K562 (cell line): ENCODE results near the gene OPRL1. TPM values are rescaled to one million over a fixed set of nuclear protein-coding genes. Genes with fewer than 3 reads are reported as not detected.

ENCODE experiments used
- ARNT ChIP-seq, 2 experiments: fragments of 450-650 bp; IDR thresholded peaks; 2 replicates each; pipeline ENCODE4 v1.6.1; 2016; ENCODE audit warnings: mild to moderate bottlenecking in 1 of 2
- CBX1 ChIP-seq: sonication (generic); IDR thresholded peaks from 2 replicates; pipeline ENCODE4 v1.6.1; 2016; ENCODE audit warnings: antibody characterized with exemption, low read depth, mild to moderate bottlenecking
- FOSL1 ChIP-seq: fragments of 200-800 bp; sonication (Bioruptor generic); conservative IDR thresholded peaks from 2 replicates; pipeline ENCODE4 v1.6.1; 2016; ENCODE audit warnings: missing genetic modification characterization, missing compliant biosample characterization
- GABPB1 ChIP-seq: sonication (generic); formaldehyde crosslinking; IDR thresholded peaks from 2 replicates; pipeline ENCODE4 v1.8.0; 2022; ENCODE audit warnings: mild to moderate bottlenecking, missing genetic modification reagents
- GTF2E2 ChIP-seq: fragments of 200-800 bp; sonication (Bioruptor generic); IDR thresholded peaks from 2 replicates; pipeline ENCODE4 v1.6.1; 2016; ENCODE audit warnings: missing genetic modification characterization, missing compliant biosample characterization
- HLTF ChIP-seq: fragments of 450-650 bp; IDR thresholded peaks from 2 replicates; pipeline ENCODE4 v1.6.1; 2016
- MECOM ChIP-seq: fragments of 250-450 bp; sonication (Bioruptor Pico); IDR thresholded peaks from 2 replicates; pipeline ENCODE4 v1.8.0; 2022; ENCODE audit warnings: inconsistent platforms
- MITF ChIP-seq: IDR thresholded peaks from 2 replicates; pipeline ENCODE4 v1.6.1; 2014; ENCODE audit warnings: antibody characterized with exemption
- NR1H2 ChIP-seq: sonication (generic); formaldehyde crosslinking; IDR thresholded peaks from 2 replicates; pipeline ENCODE4 v1.4.0; 2020; ENCODE audit warnings: mild to moderate bottlenecking, missing genetic modification reagents
- NR2F6 ChIP-seq: fragments of 450-650 bp; formaldehyde crosslinking; IDR thresholded peaks from 2 replicates; pipeline ENCODE4 v1.4.0; 2020; ENCODE audit warnings: mild to moderate bottlenecking
- NUFIP1 ChIP-seq: fragments of 450-650 bp; IDR thresholded peaks from 2 replicates; pipeline ENCODE4 v1.6.1; 2018; ENCODE audit not compliant: partially characterized antibody
- SIN3A ChIP-seq, 2 experiments: fragments of 150-350 bp in 1 of 2; IDR thresholded peaks; 2 replicates each; pipeline ENCODE4 v1.6.1; 2011 to 2016; ENCODE audit warnings: borderline replicate concordance in 2 of 2, low read depth in 2 of 2, low read length in 2 of 2, mild to moderate bottlenecking in 2 of 2, moderate library complexity in 2 of 2; ENCODE audit not compliant: control insufficient read depth in 1 of 2
- SUPT5H ChIP-seq: fragments of 450-650 bp; IDR thresholded peaks from 2 replicates; pipeline ENCODE4 v1.6.1; 2016
- TBL1XR1 ChIP-seq, 2 experiments: IDR thresholded peaks; 2 replicates each; pipeline ENCODE4 v1.6.1; 2012; ENCODE audit warnings: improper control_type of control experiment in 2 of 2, low read length in 2 of 2, mild to moderate bottlenecking in 1 of 2
- THRAP3 ChIP-seq: fragments of 450-650 bp; IDR thresholded peaks from 2 replicates; pipeline ENCODE4 v1.6.1; 2016; ENCODE audit warnings: mild to moderate bottlenecking, inconsistent platforms, borderline replicate concordance
- WHSC1 ChIP-seq: IDR thresholded peaks from one replicate; pipeline ENCODE4 v1.6.1; 2012; ENCODE audit warnings: low read length, control low read depth, inconsistent platforms
- ZFP91 ChIP-seq: sonication (generic); formaldehyde crosslinking; IDR thresholded peaks from 2 replicates; pipeline ENCODE4 v1.8.0; 2022; ENCODE audit warnings: mild to moderate bottlenecking, missing genetic modification reagents
- ZNF197 ChIP-seq: fragments of 200-800 bp; sonication (Bioruptor generic); IDR thresholded peaks from 2 replicates; pipeline ENCODE4 v1.6.1; 2016; ENCODE audit warnings: low read depth, missing genetic modification characterization, missing compliant biosample characterization
- ZNF239 ChIP-seq: fragments of 250-450 bp; sonication (Bioruptor Pico); IDR thresholded peaks from 2 replicates; pipeline ENCODE4 v1.4.0; 2020; ENCODE audit warnings: mild to moderate bottlenecking
- ZNF431 ChIP-seq: sonication (generic); formaldehyde crosslinking; IDR thresholded peaks from 2 replicates; pipeline ENCODE4 v1.8.0; 2022; ENCODE audit warnings: mild to moderate bottlenecking, missing genetic modification reagents
- polyA plus RNA-seq, 8 experiments: library from polyadenylated mRNA; depleted of rRNA in 4 of 8; stranded (reverse) in 5 of 8; unstranded in 3 of 8; fragments of >200 nt; fragmentation: Nextera tagmentation in 2 of 8; fragmentation: Illumina TruSeq in 1 of 8; extraction: Ambion mirVana in 2 of 8; extraction: Trizol in 1 of 8; gene quantifications; 2 replicates each; pipeline versions ENCODE4 v1.2.1 to v1.2.3, GENCODE V29; 2011 to 2014; ENCODE audit warnings: inconsistent platforms in 1 of 8, missing spikeins in 1 of 8
- total RNA-seq, 7 experiments: library from RNA; depleted of rRNA in 6 of 7; stranded (reverse); fragments of >200 nt in 6 of 7; fragmentation: Illumina TruSeq in 2 of 7; extraction: Trizol in 2 of 7; gene quantifications; 2 replicates each; pipeline versions ENCODE4 v1.2.1 to v1.2.3, GENCODE V29; 2011 to 2021; ENCODE audit warnings: low replicate concordance in 1 of 7
- TF ChIP-seq, protein P1 (sequence below), 2 experiments: fragments of 150-350 bp in 1 of 2; IDR thresholded peaks; 2 replicates each; pipeline ENCODE4 v1.6.1; 2012 to 2016; ENCODE audit warnings: low read depth in 2 of 2, low read length in 2 of 2, mild to moderate bottlenecking in 1 of 2, moderate library complexity in 1 of 2

Gene OPRL1
- total and polyA plus RNA-seq, 9 of the 15 experiments (the other 6 are each of a cell fraction or from before 2014, with no cell fraction given), result 0.06 to 0.33 (median 0.11) TPM; not detected in 2

DNA sequence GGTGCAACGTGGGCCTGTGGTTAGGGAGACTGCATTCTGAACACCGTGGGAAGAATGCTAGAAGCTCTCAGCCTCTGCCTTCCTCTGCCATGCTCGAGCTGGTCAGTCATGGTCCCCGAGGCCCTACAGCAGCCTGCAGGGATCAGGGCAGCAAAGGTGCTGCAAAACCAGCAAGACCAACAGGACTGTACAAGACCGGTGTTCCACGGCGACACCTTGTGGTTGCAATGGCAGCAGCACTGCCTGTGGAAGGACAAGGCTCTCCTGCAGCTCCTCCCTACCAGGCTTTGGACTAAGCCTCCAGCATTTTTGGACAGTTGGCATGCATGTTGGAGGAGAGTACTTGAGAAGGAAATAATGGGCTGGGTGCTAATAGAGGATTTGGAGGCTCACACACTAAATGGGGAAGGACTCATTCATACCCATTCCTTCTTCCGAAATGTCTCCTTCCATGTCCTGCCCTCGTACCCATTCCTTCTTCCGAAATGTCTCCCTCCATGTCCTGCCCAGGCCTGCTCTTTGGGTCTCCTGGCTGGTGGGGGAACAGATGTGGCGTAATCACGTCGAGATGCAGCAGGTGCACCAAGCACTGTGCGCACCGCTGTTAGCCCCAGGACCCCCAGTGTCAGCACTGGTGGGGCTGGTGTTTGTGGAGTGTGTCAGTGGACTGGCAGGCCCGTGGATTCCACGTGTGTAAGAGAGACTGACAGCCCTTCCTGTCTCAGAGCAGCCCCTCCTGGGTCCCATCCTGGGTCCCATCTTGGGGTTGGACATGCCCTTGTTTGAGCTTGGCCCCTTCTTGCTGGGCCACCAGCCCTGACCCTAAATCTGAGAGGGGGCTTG, 65.8 kb downstream of the OPRL1 start (continued):
- TF ChIP-seq MITF, result no peak
- TF ChIP-seq NUFIP1, result no peak
- peak; percentile 79; the same call in 1 of the 2 replicates for TF ChIP-seq CBX1
- no peak for TF ChIP-seq SUPT5H
- TF ChIP-seq SIN3A (IDR thresholded peaks at IDR 0.05; ENCODE audit: borderline replicate concordance in 2 of 2, control insufficient read depth in 1 of 2, low read depth in 2 of 2, low read length in 2 of 2), result no peak
- no peak for TF ChIP-seq TBL1XR1 (IDR thresholded peaks at IDR 0.05; ENCODE audit: low read length in 2 of 2)
- no peak for TF ChIP-seq ZNF197 (CRISPR knock-in tag)
- TF ChIP-seq WHSC1, result no peak
- no peak for TF ChIP-seq NR1H2 (CRISPR knock-in tag)
- no peak for TF ChIP-seq THRAP3
- TF ChIP-seq MECOM, result no peak
- no peak for TF ChIP-seq GABPB1 (CRISPR knock-in tag)
- TF ChIP-seq GTF2E2 (tag), result no peak
- no peak for TF ChIP-seq FOSL1
- TF ChIP-seq, protein P1, sequence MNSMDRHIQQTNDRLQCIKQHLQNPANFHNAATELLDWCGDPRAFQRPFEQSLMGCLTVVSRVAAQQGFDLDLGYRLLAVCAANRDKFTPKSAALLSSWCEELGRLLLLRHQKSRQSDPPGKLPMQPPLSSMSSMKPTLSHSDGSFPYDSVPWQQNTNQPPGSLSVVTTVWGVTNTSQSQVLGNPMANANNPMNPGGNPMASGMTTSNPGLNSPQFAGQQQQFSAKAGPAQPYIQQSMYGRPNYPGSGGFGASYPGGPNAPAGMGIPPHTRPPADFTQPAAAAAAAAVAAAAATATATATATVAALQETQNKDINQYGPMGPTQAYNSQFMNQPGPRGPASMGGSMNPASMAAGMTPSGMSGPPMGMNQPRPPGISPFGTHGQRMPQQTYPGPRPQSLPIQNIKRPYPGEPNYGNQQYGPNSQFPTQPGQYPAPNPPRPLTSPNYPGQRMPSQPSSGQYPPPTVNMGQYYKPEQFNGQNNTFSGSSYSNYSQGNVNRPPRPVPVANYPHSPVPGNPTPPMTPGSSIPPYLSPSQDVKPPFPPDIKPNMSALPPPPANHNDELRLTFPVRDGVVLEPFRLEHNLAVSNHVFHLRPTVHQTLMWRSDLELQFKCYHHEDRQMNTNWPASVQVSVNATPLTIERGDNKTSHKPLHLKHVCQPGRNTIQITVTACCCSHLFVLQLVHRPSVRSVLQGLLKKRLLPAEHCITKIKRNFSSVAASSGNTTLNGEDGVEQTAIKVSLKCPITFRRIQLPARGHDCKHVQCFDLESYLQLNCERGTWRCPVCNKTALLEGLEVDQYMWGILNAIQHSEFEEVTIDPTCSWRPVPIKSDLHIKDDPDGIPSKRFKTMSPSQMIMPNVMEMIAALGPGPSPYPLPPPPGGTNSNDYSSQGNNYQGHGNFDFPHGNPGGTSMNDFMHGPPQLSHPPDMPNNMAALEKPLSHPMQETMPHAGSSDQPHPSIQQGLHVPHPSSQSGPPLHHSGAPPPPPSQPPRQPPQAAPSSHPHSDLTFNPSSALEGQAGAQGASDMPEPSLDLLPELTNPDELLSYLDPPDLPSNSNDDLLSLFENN (IDR thresholded peaks at IDR 0.05; ENCODE audit: low read depth in 2 of 2, low read length in 2 of 2), result no peak
- TF ChIP-seq ZFP91 (CRISPR knock-in tag), result no peak
- TF ChIP-seq HLTF, result no peak
- no peak for TF ChIP-seq ZNF239
- TF ChIP-seq NR2F6, result no peak
- no peak for TF ChIP-seq ZNF431 (CRISPR knock-in tag)
- TF ChIP-seq ARNT (IDR thresholded peaks at IDR 0.05), result no peak
